Measurements from ENCODE around the gene EPB41L3. TPM values are rescaled to one million over a fixed set of nuclear protein-coding genes. Genes with fewer than 3 reads are reported as not detected.

Gene EPB41L3
- total and polyA plus RNA-seq, 2 experiments from 2014 or later = 8.0 to 11.7 TPM

- no peak overlapping the region for H3K27ac Mint-ChIP-seq
- no peak for DNase-seq (ENCODE audit: low spot score)
- Histone ChIP-seq H4K20me1 (replicated peaks; ENCODE audit: insufficient read depth) (no peaks in the 10 kb centered on the region), H3K4me2 (no peak overlapping the region), H3K79me2 (replicated peaks; ENCODE audit: insufficient read depth) (no peaks in the 10 kb centered on the region), H3K9me2 (ENCODE audit: insufficient read depth) (0 out of 2 replicates have a peak, but pooled peaks cover 3% of the 10 kb centered on the region), H3K4me1 (ENCODE audit: insufficient read depth) (0 out of 2 replicates have a peak, but pooled peaks cover 9% of the 10 kb centered on the region), H2AFZ (no peak overlapping the region), H3K27ac (ENCODE audit: low read depth) (no peak overlapping the region), H3F3A (replicated peaks; ENCODE audit: low read depth) (no peaks in the 10 kb centered on the region), H3K36me3 (ENCODE audit: insufficient read depth) (no peaks in the 10 kb centered on the region), H3K27me3 (ENCODE audit: insufficient read depth) (no peaks in the 10 kb centered on the region), H3K4me3 (no peak overlapping the region)
- no peak for ATAC-seq
- TF ChIP-seq NANOG (IDR thresholded peaks at IDR 0.05; ENCODE audit: borderline replicate concordance) = no peak
- TF ChIP-seq EZH2 (IDR thresholded peaks at IDR 0.05; ENCODE audit: low read depth, unreplicated experiment) = no peak
- TF ChIP-seq REST (IDR thresholded peaks at IDR 0.05; ENCODE audit: unreplicated experiment) = no peak
- no peak for TF ChIP-seq ZNF331 (CRISPR knock-in tag; IDR thresholded peaks at IDR 0.05; ENCODE audit: low read depth)
- no peak for TF ChIP-seq CTCF (conservative IDR thresholded peaks at IDR 0.05; ENCODE audit: low read depth in 2 of 2)
- TF ChIP-seq ZNF462 (CRISPR knock-in tag; IDR thresholded peaks at IDR 0.05) = no peak
- no peak for TF ChIP-seq STAT1 (IDR thresholded peaks at IDR 0.05; ENCODE audit: unreplicated experiment)
- TF ChIP-seq JUNB (IDR thresholded peaks at IDR 0.05; ENCODE audit: unreplicated experiment) = no peak
- no peak for TF ChIP-seq CREB1 (CRISPR knock-in tag; IDR thresholded peaks at IDR 0.05; ENCODE audit: low read depth)
- no peak for TF ChIP-seq POLR2AphosphoS5 (IDR thresholded peaks at IDR 0.05; ENCODE audit: low read depth)
- no peak for TF ChIP-seq ETS1 (IDR thresholded peaks at IDR 0.05)
- no peak for TF ChIP-seq EZH2phosphoT487 (IDR thresholded peaks at IDR 0.05; ENCODE audit: unreplicated experiment)
- no peak for TF ChIP-seq ZNF114 (CRISPR knock-in tag; IDR thresholded peaks at IDR 0.05)
- no peak overlapping the region for H3K4me3 Mint-ChIP-seq
- H3K4me1 Mint-ChIP-seq = peaks cover 15% of the 10 kb centered on the region
- no peaks in the 10 kb centered on the region for H3K27me3 Mint-ChIP-seq (ENCODE audit: insufficient read depth, low read depth, poor library complexity)
- H3K9me3 Mint-ChIP-seq = peaks cover 21% of the 10 kb centered on the region
- H3K36me3 Mint-ChIP-seq (ENCODE audit: low read depth) = peaks cover 26% of the 10 kb centered on the region
These were observed 44.7 kb upstream of the EPB41L3 start for GRCh38 chr18:5588529-5588928.
